ENCODE data around the gene PPP2R5A. TPM values are rescaled to one million over a fixed set of nuclear protein-coding genes. Genes with fewer than 3 reads are reported as not detected.

PPP2R5A gene
- total RNA-seq, 4 donors from 2014 or later = 38.5 to 48.0 (median 41.7) TPM

GRCh38 chr1:212329105-212329504, 43.9 kb downstream of the PPP2R5A start:
- H3K36me3 ChIP-seq = peaks cover 0 to 31% (median 0%) of the 10 kb centered on the region in 3 donors
- H3K27me3 ChIP-seq = no peaks in the 10 kb centered on the region
- TF ChIP-seq EP300 (IDR thresholded peaks at IDR 0.05) = no peak
- no peak for TF ChIP-seq POLR2A (IDR thresholded peaks at IDR 0.05)
- TF ChIP-seq, protein P1, sequence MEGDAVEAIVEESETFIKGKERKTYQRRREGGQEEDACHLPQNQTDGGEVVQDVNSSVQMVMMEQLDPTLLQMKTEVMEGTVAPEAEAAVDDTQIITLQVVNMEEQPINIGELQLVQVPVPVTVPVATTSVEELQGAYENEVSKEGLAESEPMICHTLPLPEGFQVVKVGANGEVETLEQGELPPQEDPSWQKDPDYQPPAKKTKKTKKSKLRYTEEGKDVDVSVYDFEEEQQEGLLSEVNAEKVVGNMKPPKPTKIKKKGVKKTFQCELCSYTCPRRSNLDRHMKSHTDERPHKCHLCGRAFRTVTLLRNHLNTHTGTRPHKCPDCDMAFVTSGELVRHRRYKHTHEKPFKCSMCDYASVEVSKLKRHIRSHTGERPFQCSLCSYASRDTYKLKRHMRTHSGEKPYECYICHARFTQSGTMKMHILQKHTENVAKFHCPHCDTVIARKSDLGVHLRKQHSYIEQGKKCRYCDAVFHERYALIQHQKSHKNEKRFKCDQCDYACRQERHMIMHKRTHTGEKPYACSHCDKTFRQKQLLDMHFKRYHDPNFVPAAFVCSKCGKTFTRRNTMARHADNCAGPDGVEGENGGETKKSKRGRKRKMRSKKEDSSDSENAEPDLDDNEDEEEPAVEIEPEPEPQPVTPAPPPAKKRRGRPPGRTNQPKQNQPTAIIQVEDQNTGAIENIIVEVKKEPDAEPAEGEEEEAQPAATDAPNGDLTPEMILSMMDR (IDR thresholded peaks at IDR 0.05) = no peak
- 90 to 94% methylated on average over 2 of the region's 2 CpGs for WGBS, 2 donors
- no peak for DNase-seq (ENCODE audit: low spot score in 2 of 2)
- H3K9me3 ChIP-seq = no peaks in the 10 kb centered on the region
- H3K27ac ChIP-seq = no peak overlapping the region
- H3K4me1 ChIP-seq = peaks cover 0 to 9% (median 4%) of the 10 kb centered on the region in 4 donors
- H3K4me3 ChIP-seq = no peak overlapping the region

DNA sequence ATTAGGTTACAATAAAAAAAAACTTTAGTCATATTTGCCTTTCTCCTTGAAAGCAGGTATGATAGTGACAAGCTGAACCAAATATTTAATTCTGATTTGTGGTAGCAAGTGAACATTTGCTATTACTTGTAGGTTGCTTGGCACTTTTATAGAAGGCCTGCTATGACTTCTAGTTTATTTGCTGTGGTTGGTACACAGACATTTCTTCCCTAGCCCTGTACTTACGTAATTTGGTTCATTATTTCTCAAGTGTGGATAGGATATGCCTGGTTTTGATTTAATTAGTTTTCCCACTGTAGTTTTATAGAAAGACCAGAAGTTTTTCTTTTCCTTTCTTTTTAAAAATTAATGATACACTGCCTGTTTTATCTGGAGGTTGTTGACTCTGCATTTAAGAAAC, 55.9 kb downstream of the PPP2R5A start:
- Histone ChIP-seq H3K27me3 (no peaks in the 10 kb centered on the region), H3K4me3 (no peak overlapping the region), H3K27ac (no peak overlapping the region), H3K4me1 (no peaks in the 10 kb centered on the region), H3K9me3 (no peaks in the 10 kb centered on the region), H3K36me3 (peaks cover 0 to 45% (median 0%) of the 10 kb centered on the region in 3 donors)
- DNase-seq (ENCODE audit: low spot score in 2 of 2) = no peak
- 88 to 89% methylated on average over 1 of the region's 1 CpG for WGBS, 2 donors
- TF ChIP-seq, protein P1 (IDR thresholded peaks at IDR 0.05) = no peak
- TF ChIP-seq EP300 (IDR thresholded peaks at IDR 0.05) (no peak), POLR2A (IDR thresholded peaks at IDR 0.05) (no peak)

- TF ChIP-seq POLR2A (IDR thresholded peaks at IDR 0.05) (no peak), EP300 (IDR thresholded peaks at IDR 0.05) (no peak)
- TF ChIP-seq, protein P1 (IDR thresholded peaks at IDR 0.05) = no peak
- peaks cover 0 to 46% (median 0%) of the 10 kb centered on the region in 3 donors for H3K36me3 ChIP-seq
- H3K9me3 ChIP-seq = no peaks in the 10 kb centered on the region
- no peak overlapping the region for H3K27ac ChIP-seq
- no peak overlapping the region for H3K4me3 ChIP-seq
- no peaks in the 10 kb centered on the region for H3K27me3 ChIP-seq
- H3K4me1 ChIP-seq = no peaks in the 10 kb centered on the region
- 95 to 97% methylated on average over 4 of the region's 4 CpGs for WGBS, 2 donors
- DNase-seq (ENCODE audit: low spot score in 2 of 2) = no peak
Measured at GRCh38 chr1:212344905-212345304, 59.7 kb downstream of the PPP2R5A start.

- Histone ChIP-seq H3K27ac (no peak overlapping the region), H3K36me3 (peaks cover 0 to 57% (median 0%) of the 10 kb centered on the region in 3 donors), H3K4me3 (no peak overlapping the region), H3K27me3 (no peaks in the 10 kb centered on the region), H3K4me1 (no peaks in the 10 kb centered on the region), H3K9me3 (no peaks in the 10 kb centered on the region)
- no peak for TF ChIP-seq EP300 (IDR thresholded peaks at IDR 0.05)
- TF ChIP-seq, protein P1 (IDR thresholded peaks at IDR 0.05) = no peak
- TF ChIP-seq POLR2A (IDR thresholded peaks at IDR 0.05) = no peak
- DNase-seq (ENCODE audit: low spot score in 2 of 2) = no peak
- WGBS, 2 donors = 96 to 100% methylated on average over 1 of the region's 1 CpG
Measured at GRCh38 chr1:212346601-212347000, 61.4 kb downstream of the PPP2R5A start.

- WGBS, 2 donors = 77 to 79% methylated on average over 10 of the region's 10 CpGs
- Histone ChIP-seq H3K4me3 (no peak overlapping the region), H3K27me3 (no peaks in the 10 kb centered on the region), H3K36me3 (peaks cover 0 to 59% (median 0%) of the 10 kb centered on the region in 3 donors), H3K27ac (no peak overlapping the region), H3K9me3 (no peaks in the 10 kb centered on the region), H3K4me1 (no peaks in the 10 kb centered on the region)
- no peak for DNase-seq (ENCODE audit: low spot score in 2 of 2)
- TF ChIP-seq POLR2A (IDR thresholded peaks at IDR 0.05) (no peak), EP300 (IDR thresholded peaks at IDR 0.05) (no peak)
- TF ChIP-seq, protein P1 (IDR thresholded peaks at IDR 0.05) = no peak
Measured at GRCh38 chr1:212351588-212352362, 66.6 kb downstream of the PPP2R5A start.

All from tibial nerve (tissue), 4 donors.